Measurements from ENCODE around the gene OR52E5. TPM values are rescaled to one million over a fixed set of nuclear protein-coding genes. Genes with fewer than 3 reads are reported as not detected.

Gene OR52E5
- polyA plus RNA-seq, 1 donor (not counting 4 experiments of a cell fraction or from before 2014, with no cell fraction given), result not detected

GRCh38 chr11:5923794-5924193 is 30.8 kb downstream of the OR52E5 start:
- H3K79me2 ChIP-seq (ENCODE audit: control insufficient read depth, insufficient read depth, low read length), result no peaks in the 10 kb centered on the region
- dilution Hi-C loops (cut with MboI; ENCODE audit: extremely low pct_ligation_motif_present, low sequenced_read_pairs), result no loop called here
- H4K20me1 ChIP-seq (ENCODE audit: control insufficient read depth, extremely low read depth, insufficient read depth, low read length), result no peaks in the 10 kb centered on the region
- H2AFZ ChIP-seq (ENCODE audit: control insufficient read depth, low read length), result no peak overlapping the region
- H3K9me3 ChIP-seq (ENCODE audit: control insufficient read depth, low read depth, low read length), result no peaks in the 10 kb centered on the region
- FAIRE-seq (no peak), DNase-seq (ENCODE audit: low read depth, low spot score) (no peak)
- no peaks in the 10 kb centered on the region for H3K36me3 ChIP-seq (ENCODE audit: control insufficient read depth in 2 of 2, extremely low read depth in 1 of 2, insufficient read depth in 2 of 2, low read length in 2 of 2)
- peaks cover 12% of the 10 kb centered on the region for H3K4me1 ChIP-seq (ENCODE audit: control insufficient read depth, extremely low read depth, insufficient read depth, low read length)
- H3K9ac ChIP-seq (ENCODE audit: control insufficient read depth, extremely low read depth, insufficient read depth, low read length), result peak overlapping the region; percentile 15
- no peak overlapping the region for H3K4me3 ChIP-seq (ENCODE audit: control insufficient read depth in 2 of 3, extremely low read depth in 1 of 3, insufficient read depth in 2 of 3, low read depth in 1 of 3, low read length in 3 of 3)
- no peak overlapping the region for H3K4me2 ChIP-seq (ENCODE audit: control insufficient read depth, extremely low read depth, insufficient read depth, low read depth, low read length)
- H3K27me3 ChIP-seq (ENCODE audit: control insufficient read depth, extremely low read depth, insufficient read depth, low read length), result no peaks in the 10 kb centered on the region
- no peaks in the 10 kb centered on the region for H3K9me1 ChIP-seq (ENCODE audit: control insufficient read depth, extremely low read depth, insufficient read depth, low read length)
- peak overlapping the region; percentile 73 for H3K27ac ChIP-seq (ENCODE audit: control insufficient read depth, insufficient read depth, low read length)
- TF ChIP-seq CTCF (optimal IDR thresholded peaks at IDR 0.05 in 1 of 3, IDR thresholded peaks at IDR 0.05 in 1 of 3, conservative IDR thresholded peaks at IDR 0.05 in 1 of 3; ENCODE audit: extremely low read depth in 1 of 3, insufficient read depth in 2 of 3, low read length in 3 of 3) (no peak), EZH2 (IDR thresholded peaks at IDR 0.05; ENCODE audit: low read length) (no peak)

- dilution Hi-C loops (cut with MboI; ENCODE audit: extremely low pct_ligation_motif_present, low sequenced_read_pairs), result no loop called here
- TF ChIP-seq EZH2 (IDR thresholded peaks at IDR 0.05; ENCODE audit: low read length), result no peak
- no peak for TF ChIP-seq CTCF (optimal IDR thresholded peaks at IDR 0.05 in 1 of 3, IDR thresholded peaks at IDR 0.05 in 1 of 3, conservative IDR thresholded peaks at IDR 0.05 in 1 of 3; ENCODE audit: extremely low read depth in 1 of 3, insufficient read depth in 2 of 3, low read length in 3 of 3)
- H2AFZ ChIP-seq (ENCODE audit: control insufficient read depth, low read length), result no peak overlapping the region
- H3K27ac ChIP-seq (ENCODE audit: control insufficient read depth, insufficient read depth, low read length), result no peak overlapping the region
- no peaks in the 10 kb centered on the region for H3K9me1 ChIP-seq (ENCODE audit: control insufficient read depth, extremely low read depth, insufficient read depth, low read length)
- no peak overlapping the region for H3K4me2 ChIP-seq (ENCODE audit: control insufficient read depth, extremely low read depth, insufficient read depth, low read depth, low read length)
- FAIRE-seq (no peak), DNase-seq (ENCODE audit: low read depth, low spot score) (no peak)
- no peaks in the 10 kb centered on the region for H3K79me2 ChIP-seq (ENCODE audit: control insufficient read depth, insufficient read depth, low read length)
- H3K4me1 ChIP-seq (ENCODE audit: control insufficient read depth, extremely low read depth, insufficient read depth, low read length), result peaks cover 5% of the 10 kb centered on the region
- H3K27me3 ChIP-seq (ENCODE audit: control insufficient read depth, extremely low read depth, insufficient read depth, low read length), result no peaks in the 10 kb centered on the region
- no peak overlapping the region for H3K4me3 ChIP-seq (ENCODE audit: control insufficient read depth in 2 of 3, extremely low read depth in 1 of 3, insufficient read depth in 2 of 3, low read depth in 1 of 3, low read length in 3 of 3)
- H3K9me3 ChIP-seq (ENCODE audit: control insufficient read depth, low read depth, low read length), result peaks cover 2% of the 10 kb centered on the region
- no peaks in the 10 kb centered on the region for H4K20me1 ChIP-seq (ENCODE audit: control insufficient read depth, extremely low read depth, insufficient read depth, low read length)
- H3K9ac ChIP-seq (ENCODE audit: control insufficient read depth, extremely low read depth, insufficient read depth, low read length), result no peak overlapping the region
- no peaks in the 10 kb centered on the region for H3K36me3 ChIP-seq (ENCODE audit: control insufficient read depth in 2 of 2, extremely low read depth in 1 of 2, insufficient read depth in 2 of 2, low read length in 2 of 2)
These were observed 35.3 kb downstream of the OR52E5 start for GRCh38 chr11:5928271-5928670.

Measured in keratinocyte (primary cell).